ENCODE data around the gene STK39.
"Not testable (repeated sequence)": the region's sequence is repeated elsewhere in the genome, so short reads cannot be mapped to it uniquely, and the experiment has no call there.

Gene STK39

GRCh38 chr2:168075446-168075845 lies 171.9 kb downstream of the STK39 start:
- no peak for FAIRE-seq

- FAIRE-seq = no peak
Measured at GRCh38 chr2:168072626-168073303, 174.6 kb downstream of the STK39 start.

DNA sequence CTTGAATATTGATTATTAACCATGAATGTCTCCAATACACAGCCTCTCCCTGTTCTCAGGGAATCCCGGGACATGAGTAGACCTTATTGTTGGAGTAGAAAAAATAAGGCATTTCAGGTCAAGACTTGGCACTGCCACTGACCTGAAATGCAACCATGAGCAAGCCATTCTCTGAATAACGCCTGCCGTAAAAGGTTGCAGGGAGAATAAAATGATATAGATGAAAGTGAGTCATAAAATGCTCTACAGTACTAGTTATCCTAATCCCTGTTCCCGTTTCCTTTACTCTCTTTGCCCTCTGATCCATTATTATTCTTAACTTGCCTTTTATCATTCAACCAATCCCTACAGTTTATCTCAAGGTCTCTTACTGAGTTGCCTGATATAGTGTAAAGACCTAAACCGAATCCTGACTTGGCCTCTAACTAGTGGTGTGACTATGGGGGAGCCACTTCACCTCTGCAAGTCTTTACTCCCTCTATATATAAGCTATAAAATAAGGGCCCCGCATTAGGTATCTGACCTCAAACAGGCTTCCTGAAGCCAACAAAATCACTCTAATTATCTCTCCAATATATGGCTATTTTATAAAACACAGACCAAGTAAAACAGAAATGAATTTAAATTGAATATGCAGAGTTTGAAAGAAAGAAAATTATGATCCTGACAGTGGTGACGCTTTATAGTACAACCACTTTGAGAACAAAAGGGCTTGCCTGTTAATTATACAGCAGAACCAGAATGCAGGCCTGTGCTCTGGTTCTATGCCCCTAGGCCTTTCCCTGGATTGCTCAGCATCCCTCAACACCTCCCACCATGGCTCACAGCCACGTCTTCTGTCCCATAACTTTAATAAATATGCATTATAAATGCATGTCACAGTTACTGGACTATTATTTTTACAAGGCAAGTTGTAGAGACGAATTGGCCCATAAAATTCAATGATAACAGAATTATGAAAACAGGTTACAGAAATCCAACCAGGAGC lies 183.1 kb downstream of the STK39 start:
- FAIRE-seq = no peak

GRCh38 chr2:168062936-168063335 lies 184.5 kb downstream of the STK39 start:
- FAIRE-seq = no peak

GRCh38 chr2:168062054-168062453 lies 185.3 kb downstream of the STK39 start:
- no peak for FAIRE-seq

DNA sequence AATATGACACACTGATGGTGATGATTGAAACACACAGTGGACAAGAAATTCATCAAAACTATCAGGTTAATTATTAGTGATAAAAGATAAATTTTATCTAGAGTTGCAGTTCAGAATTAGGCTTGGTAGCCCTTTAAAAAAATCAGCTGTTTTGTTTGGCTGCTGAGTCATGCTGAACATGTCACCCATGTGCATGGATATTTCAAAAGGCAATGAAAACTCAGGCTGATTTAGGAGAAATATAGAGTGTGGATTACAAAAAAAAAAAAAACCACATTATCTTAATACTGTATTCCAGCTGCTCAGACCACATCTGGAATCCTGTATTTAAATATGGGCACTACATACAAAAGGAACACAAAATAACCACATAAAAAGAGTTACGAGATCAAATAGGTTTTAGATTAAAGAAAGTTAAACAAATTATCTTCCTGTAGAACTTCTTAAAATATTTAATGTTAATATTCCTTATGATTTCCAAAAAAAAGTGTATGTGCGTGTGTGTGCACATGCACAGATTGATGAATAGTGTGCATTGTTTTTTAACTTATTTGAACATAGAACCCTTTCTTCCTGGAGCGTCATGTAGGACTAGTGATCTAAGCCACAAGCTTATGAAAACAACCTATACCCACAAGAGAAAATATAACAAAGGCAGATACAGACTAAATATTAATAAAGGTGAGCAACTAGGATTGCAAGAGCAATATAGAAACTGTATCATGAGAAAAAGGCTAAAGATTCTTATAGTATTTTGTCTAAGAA lies 186.2 kb downstream of the STK39 start:
- no peak for FAIRE-seq

- no peak for FAIRE-seq
Measured at GRCh38 chr2:168059758-168060157, 187.6 kb downstream of the STK39 start.

- FAIRE-seq = no peak
Measured at GRCh38 chr2:168058675-168059074, 188.7 kb downstream of the STK39 start.

DNA sequence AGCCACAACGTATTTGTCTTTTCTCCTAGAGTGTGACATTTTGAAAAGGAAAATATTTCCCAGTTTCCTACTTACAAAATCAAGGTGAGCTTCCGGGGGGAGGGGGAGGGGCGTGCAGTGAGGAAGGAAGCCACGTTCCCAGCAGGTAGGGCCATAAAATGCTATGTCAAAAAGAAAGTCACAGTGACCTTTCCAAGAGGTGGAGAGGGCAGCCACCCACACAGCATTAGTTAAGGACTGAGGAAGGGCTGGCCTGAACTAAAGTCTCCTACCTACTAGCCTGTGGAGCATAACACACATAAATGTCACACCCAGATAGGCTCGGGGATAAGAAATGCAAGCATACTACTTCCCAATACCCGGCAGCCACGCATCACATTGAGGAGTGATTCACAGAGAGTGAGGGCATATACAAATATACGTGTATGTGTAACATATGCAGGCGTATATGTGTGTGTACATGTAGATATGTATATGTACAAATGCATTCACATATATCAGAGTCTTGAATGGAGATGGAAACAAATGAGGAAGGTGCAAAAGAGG lies 191.1 kb downstream of the STK39 start:
- FAIRE-seq = no peak

DNA sequence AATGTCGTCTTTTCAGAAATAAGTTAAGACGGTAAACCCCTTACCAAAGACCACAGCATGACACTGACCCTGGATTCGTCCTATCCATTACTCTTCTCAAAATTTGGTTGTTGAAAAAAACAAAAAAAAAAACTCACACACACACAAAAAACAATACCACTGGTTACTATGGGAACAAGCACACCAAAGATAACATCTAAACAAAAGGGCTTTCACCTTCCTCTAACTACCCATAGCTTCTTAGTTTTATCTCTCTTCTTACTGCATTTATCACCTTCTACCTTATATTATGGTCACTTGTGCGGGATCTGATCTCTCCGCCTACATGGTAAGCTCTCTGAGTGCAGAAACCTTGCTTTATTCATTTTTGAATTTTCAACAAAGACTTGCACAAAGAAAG lies 192.7 kb downstream of the STK39 start:
- no peak for FAIRE-seq

DNA sequence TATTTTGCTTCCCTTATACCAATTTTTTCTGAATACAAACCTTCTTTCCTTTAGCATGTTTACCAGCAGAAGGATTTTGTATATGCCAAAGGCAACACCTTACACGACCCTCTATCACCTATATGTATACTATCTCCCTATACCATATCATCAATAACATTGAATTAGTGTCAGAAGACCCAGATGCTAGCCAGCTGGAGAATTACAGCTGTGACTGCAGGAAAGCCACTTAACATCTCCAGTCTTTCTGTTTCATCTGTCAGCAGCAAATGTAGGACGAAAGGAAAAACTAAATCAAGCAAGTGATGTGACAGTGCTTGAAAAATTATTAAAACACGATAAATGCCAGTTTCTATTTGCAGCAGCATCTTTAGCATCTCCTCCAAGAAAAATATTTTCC lies 193.7 kb downstream of the STK39 start:
- FAIRE-seq = no peak

- FAIRE-seq = no peak
Measured at GRCh38 chr2:168052773-168053172, 194.6 kb downstream of the STK39 start.

- FAIRE-seq = no peak
Measured at GRCh38 chr2:168050377-168050776, 197.0 kb downstream of the STK39 start.

GRCh38 chr2:168049609-168050008 lies 197.8 kb downstream of the STK39 start:
- FAIRE-seq = no peak

- FAIRE-seq = no peak
Measured at GRCh38 chr2:168047091-168047690, 200.2 kb downstream of the STK39 start.

DNA sequence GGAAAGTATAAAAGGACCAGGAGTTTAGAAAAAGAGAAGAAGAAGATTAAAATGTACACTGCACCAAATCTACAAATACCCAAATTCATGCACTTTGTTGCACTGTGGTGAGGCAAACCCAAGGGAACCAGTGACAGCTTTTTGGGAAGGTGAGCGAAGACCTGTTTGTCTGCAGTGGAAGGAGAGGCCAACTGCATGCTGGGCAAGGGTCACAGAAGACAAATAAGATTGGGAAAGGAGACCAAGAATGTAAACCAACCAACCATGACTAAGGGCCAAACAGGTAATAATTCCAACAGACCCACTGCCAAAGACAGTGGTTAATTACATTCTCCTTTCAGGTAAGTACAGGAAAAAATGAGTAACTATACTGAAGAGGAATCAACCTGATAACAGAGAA lies 202.8 kb downstream of the STK39 start:
- FAIRE-seq = no peak

DNA sequence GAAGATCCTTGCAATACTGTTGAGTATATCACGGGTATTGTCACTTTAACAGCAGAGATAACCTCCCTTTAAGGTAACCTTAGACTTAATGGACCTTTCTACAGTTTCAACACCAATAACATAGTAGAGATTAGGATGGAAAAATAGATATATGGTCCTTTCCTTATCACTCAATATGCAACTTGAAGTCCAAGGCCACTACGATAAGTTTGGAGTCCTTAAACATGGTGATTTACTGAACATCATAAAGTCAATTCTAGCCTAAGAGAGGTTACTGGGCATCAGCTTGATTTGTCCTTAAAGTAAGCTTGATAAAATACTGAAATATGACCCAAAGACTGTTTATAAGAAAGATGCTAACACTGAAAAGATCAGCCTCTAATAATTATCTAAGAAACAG lies 203.2 kb downstream of the STK39 start:
- FAIRE-seq = no peak

DNA sequence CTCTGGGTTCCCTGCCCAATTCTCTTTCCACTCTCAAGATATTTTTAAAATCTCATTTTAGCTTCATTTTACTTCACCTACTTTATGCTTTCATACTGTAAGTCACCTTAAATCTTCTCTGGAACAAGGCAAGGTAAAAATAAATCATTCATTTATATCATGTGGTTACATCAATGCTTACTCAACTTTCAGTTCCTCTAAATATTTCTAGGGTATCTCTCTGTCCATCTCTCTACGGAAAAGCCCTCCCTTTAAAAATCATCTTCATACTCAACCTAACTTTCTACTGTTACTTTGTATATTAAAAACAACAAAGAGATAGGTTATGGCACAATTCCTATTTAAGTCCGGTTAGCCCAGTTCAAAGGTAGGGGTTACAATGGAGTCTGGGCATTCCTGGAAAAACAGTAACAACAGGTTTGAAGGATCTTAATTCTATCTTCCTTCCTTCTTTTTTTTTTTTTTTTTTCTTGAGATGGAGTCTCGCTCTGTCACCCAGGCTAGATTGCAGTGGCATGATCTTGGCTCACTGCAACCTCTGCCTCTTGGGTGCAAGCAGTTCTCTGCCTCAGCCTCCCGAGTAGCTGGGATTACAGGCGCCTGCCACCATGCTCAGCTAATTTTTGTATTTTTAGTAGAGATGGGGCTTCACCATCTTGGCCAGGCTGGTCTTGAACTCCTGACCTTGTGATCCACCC lies 205.1 kb downstream of the STK39 start:
- FAIRE-seq = not testable (repeated sequence)

DNA sequence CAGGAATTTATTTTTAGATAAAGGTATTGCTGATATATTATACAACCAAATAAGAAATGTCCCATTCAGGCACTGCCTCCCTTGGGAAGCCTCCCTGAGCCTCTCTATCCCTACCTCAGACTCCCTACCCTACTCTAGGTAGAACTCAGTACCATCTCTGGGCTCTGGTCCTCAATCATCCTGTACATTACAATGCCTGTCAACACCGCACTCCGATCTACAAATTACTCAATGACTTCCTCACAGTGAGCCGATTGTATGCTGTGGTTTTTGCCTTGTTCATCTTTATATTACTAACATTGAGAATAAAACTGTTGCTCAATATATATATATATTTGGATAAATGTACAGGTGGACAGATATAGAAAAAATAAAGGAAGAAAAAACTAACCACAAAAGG lies 207.5 kb downstream of the STK39 start:
- FAIRE-seq = no peak

DNA sequence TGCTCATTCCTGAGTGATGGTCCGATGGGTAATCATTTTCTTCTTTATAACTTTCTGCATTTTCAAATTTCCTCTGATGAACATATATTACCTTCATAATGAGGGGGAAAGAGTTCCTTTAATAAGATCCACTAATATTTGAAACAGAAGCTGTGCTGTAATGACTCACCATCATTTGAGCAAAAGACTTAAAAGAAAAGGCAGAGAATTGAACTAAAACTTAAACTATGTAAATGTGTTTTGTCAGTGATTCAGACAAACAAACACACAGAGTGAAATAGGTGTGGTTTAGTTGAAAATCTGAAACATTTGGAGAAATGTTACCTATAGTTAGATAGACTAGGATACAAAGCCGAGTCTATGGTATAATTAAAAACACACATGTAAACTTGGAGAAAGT lies 209.6 kb downstream of the STK39 start:
- FAIRE-seq = no peak

DNA sequence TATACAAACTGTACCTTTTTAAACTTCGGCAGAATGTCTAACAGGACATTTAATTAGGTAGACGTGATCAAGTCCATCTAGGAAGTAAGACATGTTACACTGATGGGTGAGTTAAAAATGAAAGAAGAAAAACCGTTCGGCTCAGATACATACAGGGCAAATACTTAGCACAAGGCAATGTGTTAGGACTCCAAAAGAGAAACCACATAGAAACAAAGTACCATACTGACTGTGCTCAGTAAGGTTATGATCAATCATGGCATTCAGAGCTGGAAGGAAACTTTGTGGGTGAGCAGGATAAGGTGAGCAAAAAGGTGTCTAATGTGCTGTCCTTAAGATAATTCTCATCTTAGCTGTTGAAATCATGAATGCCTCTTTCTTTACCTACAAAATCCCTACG lies 211.9 kb downstream of the STK39 start:
- FAIRE-seq = no peak

- FAIRE-seq = no peak
Measured at GRCh38 chr2:168034616-168035015, 212.8 kb downstream of the STK39 start.

All from TTC549 (cell line).